Panc1 (cell line): ENCODE data around the gene PRKG1.

ENCODE experiments used
- POLR2AphosphoS5 ChIP-seq: IDR thresholded peaks from 2 replicates; pipeline ENCODE4 v1.6.1; 2012; ENCODE audit warnings: mild to moderate bottlenecking, low read depth, low read length, moderate library complexity
- TF ChIP-seq, protein P1 (sequence below): fragments of 450-650 bp; IDR thresholded peaks from 2 replicates; pipeline ENCODE4 v1.5.1; 2017; ENCODE audit warnings: mild to moderate bottlenecking
- TF ChIP-seq, protein P2 (sequence below), 2 experiments: IDR thresholded peaks; 2 replicates each; pipeline ENCODE4 v1.6.1; 2011 to 2012; ENCODE audit warnings: low read depth in 2 of 2, control low read depth in 1 of 2, low read length in 1 of 2, mild to moderate bottlenecking in 1 of 2, moderate library complexity in 1 of 2; ENCODE audit not compliant: insufficient read depth in 1 of 2

DNA sequence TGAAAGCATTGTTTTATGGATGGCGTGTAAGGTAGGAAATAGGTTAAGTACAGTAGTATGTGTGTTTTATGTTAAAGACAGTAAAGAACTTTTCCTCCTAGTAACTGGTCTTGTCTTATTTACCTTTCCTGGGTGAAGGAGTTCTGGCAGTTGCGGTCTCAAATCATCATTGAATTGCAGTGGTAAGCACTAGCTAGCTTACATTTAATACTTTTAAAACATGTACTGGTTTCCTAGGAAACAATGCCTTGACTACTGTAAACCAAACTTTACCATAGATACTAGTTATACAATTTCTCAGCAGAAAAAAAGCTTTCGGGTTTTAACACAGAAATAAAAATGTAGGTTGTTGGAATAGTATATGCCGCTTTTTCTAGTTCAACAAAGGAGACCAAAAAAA, 37.7 kb downstream of the PRKG1 start:
- TF ChIP-seq, protein P1, sequence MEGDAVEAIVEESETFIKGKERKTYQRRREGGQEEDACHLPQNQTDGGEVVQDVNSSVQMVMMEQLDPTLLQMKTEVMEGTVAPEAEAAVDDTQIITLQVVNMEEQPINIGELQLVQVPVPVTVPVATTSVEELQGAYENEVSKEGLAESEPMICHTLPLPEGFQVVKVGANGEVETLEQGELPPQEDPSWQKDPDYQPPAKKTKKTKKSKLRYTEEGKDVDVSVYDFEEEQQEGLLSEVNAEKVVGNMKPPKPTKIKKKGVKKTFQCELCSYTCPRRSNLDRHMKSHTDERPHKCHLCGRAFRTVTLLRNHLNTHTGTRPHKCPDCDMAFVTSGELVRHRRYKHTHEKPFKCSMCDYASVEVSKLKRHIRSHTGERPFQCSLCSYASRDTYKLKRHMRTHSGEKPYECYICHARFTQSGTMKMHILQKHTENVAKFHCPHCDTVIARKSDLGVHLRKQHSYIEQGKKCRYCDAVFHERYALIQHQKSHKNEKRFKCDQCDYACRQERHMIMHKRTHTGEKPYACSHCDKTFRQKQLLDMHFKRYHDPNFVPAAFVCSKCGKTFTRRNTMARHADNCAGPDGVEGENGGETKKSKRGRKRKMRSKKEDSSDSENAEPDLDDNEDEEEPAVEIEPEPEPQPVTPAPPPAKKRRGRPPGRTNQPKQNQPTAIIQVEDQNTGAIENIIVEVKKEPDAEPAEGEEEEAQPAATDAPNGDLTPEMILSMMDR = no peak
- TF ChIP-seq POLR2AphosphoS5 = no peak
- TF ChIP-seq, protein P2, sequence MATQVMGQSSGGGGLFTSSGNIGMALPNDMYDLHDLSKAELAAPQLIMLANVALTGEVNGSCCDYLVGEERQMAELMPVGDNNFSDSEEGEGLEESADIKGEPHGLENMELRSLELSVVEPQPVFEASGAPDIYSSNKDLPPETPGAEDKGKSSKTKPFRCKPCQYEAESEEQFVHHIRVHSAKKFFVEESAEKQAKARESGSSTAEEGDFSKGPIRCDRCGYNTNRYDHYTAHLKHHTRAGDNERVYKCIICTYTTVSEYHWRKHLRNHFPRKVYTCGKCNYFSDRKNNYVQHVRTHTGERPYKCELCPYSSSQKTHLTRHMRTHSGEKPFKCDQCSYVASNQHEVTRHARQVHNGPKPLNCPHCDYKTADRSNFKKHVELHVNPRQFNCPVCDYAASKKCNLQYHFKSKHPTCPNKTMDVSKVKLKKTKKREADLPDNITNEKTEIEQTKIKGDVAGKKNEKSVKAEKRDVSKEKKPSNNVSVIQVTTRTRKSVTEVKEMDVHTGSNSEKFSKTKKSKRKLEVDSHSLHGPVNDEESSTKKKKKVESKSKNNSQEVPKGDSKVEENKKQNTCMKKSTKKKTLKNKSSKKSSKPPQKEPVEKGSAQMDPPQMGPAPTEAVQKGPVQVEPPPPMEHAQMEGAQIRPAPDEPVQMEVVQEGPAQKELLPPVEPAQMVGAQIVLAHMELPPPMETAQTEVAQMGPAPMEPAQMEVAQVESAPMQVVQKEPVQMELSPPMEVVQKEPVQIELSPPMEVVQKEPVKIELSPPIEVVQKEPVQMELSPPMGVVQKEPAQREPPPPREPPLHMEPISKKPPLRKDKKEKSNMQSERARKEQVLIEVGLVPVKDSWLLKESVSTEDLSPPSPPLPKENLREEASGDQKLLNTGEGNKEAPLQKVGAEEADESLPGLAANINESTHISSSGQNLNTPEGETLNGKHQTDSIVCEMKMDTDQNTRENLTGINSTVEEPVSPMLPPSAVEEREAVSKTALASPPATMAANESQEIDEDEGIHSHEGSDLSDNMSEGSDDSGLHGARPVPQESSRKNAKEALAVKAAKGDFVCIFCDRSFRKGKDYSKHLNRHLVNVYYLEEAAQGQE (IDR thresholded peaks at IDR 0.05; ENCODE audit: insufficient read depth in 1 of 2, low read depth in 2 of 2, low read length in 1 of 2) = no peak
